Suprapubic skin (tissue), 4 donors: Measurements from ENCODE around the gene ARHGEF3. TPM values are rescaled to one million over a fixed set of nuclear protein-coding genes. Genes with fewer than 3 reads are reported as not detected.

Experiments used
- DNase-seq, 2 donors: peaks; one replicate each; pipeline ENCODE4 v3.0.0-alpha.2; 2019; ENCODE audit warnings: low spot score in 2 of 2
- H3K27ac ChIP-seq: fragments of 200-600 bp; sonication (generic); one replicate; pipeline ENCODE4 v1.5.1; 2019
- H3K27me3 ChIP-seq: fragments of 200-600 bp; sonication (generic); one replicate; pipeline ENCODE4 v1.5.1; 2019
- H3K36me3 ChIP-seq: fragments of 200-600 bp; sonication (generic); one replicate; pipeline ENCODE4 v1.5.1; 2019
- H3K4me1 ChIP-seq: fragments of 200-600 bp; sonication (generic); one replicate; pipeline ENCODE4 v1.5.1; 2019
- H3K4me3 ChIP-seq: fragments of 200-600 bp; sonication (generic); one replicate; pipeline ENCODE4 v1.5.1; 2019; ENCODE audit warnings: mild to moderate bottlenecking
- H3K9me3 ChIP-seq: fragments of 200-600 bp; sonication (generic); one replicate; pipeline ENCODE4 v1.5.1; 2019
- EP300 ChIP-seq: sonication (generic); formaldehyde crosslinking; IDR thresholded peaks from one replicate; pipeline ENCODE4 v1.6.1; 2017; ENCODE audit warnings: antibody characterized with exemption
- POLR2A ChIP-seq, 2 donors: fragments of 450-650 bp; IDR thresholded peaks; one replicate each; pipeline ENCODE4 v1.6.1; 2017; ENCODE audit warnings: antibody characterized with exemption in 2 of 2, mild to moderate bottlenecking in 2 of 2, moderate library complexity in 2 of 2
- POLR2AphosphoS5 ChIP-seq, 3 donors: sonication (generic); formaldehyde crosslinking; IDR thresholded peaks; one replicate each; pipeline ENCODE4 v1.6.1; 2017; ENCODE audit warnings: antibody characterized with exemption in 3 of 3
- WGBS: methylation state at CpG from one replicate; pipeline ENCODE4 v1.1.5; 2018; 5-methylcytosine and 5-hydroxymethylcytosine counted together
- total RNA-seq, 4 donors: library from RNA; depleted of rRNA; stranded (reverse); fragments of >200 nt; gene quantifications; one replicate each; pipeline ENCODE4 v1.1.0, GENCODE V29; 2016
- TF ChIP-seq, protein P1 (sequence below), 2 donors: fragments of 200-600 bp in 1 of 2; fragments of 450-650 bp in 1 of 2; sonication (generic) in 1 of 2; IDR thresholded peaks; one replicate each; pipeline ENCODE4 v1.5.1; 2016 to 2019; ENCODE audit warnings: antibody characterized with exemption in 2 of 2, mild to moderate bottlenecking in 1 of 2, moderate library complexity in 1 of 2

ARHGEF3 gene
- total RNA-seq, 4 donors from 2014 or later: 16.3 to 23.0 (median 19.8) TPM

DNA sequence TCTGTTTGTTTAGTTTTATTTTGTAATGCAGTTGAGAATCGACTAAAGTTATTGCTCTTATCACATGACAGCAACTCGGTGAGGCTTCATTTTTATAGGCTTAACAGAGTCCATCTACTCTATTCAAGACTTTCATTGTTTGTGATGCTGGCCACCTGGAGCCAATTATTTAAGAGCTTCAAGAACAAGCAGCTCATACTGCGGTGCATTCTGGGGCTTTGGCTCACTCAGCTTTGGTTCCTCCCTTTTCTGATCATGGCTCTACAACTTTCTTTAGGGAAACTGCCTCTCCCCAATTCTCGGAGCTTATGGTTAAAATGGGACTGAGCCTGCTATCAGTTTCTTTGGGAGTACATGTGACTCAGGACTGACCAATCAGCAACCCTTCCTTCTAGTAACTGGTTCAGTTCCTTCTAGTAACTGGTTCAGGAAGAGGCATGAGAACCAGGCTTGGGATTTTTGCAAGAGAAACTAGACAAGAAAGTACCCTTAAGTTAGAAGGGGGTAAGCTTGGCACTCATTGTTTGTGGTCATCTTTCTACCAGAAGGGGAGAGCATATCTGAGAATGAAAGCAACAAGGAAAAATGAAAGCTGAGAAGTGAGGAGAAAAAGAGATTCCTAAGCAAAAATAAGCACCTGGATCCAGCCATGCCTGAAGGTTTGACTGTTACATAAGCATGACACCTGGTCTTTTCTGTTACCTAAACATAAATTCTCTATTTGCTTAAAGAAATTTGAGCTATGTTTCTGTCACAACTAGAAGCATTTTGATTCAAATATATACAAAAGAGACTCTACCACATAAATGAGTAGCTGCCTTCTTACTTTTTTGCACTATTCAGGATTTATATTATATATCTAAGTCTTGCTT is 24.1 kb upstream of the ARHGEF3 start:
- no peaks in the 10 kb centered on the region for H3K36me3 ChIP-seq
- WGBS: 43% methylated on average over 4 of the region's 4 CpGs
- TF ChIP-seq POLR2A (IDR thresholded peaks at IDR 0.05) (no peak), POLR2AphosphoS5 (IDR thresholded peaks at IDR 0.05) (no peak), EP300 (no peak)
- TF ChIP-seq, protein P1, sequence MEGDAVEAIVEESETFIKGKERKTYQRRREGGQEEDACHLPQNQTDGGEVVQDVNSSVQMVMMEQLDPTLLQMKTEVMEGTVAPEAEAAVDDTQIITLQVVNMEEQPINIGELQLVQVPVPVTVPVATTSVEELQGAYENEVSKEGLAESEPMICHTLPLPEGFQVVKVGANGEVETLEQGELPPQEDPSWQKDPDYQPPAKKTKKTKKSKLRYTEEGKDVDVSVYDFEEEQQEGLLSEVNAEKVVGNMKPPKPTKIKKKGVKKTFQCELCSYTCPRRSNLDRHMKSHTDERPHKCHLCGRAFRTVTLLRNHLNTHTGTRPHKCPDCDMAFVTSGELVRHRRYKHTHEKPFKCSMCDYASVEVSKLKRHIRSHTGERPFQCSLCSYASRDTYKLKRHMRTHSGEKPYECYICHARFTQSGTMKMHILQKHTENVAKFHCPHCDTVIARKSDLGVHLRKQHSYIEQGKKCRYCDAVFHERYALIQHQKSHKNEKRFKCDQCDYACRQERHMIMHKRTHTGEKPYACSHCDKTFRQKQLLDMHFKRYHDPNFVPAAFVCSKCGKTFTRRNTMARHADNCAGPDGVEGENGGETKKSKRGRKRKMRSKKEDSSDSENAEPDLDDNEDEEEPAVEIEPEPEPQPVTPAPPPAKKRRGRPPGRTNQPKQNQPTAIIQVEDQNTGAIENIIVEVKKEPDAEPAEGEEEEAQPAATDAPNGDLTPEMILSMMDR (IDR thresholded peaks at IDR 0.05): no peak
- no peak for DNase-seq
- H3K9me3 ChIP-seq: no peaks in the 10 kb centered on the region
- no peak overlapping the region for H3K27ac ChIP-seq
- no peak overlapping the region for H3K4me3 ChIP-seq
- peaks cover 21% of the 10 kb centered on the region for H3K4me1 ChIP-seq
- H3K27me3 ChIP-seq: no peaks in the 10 kb centered on the region

DNA sequence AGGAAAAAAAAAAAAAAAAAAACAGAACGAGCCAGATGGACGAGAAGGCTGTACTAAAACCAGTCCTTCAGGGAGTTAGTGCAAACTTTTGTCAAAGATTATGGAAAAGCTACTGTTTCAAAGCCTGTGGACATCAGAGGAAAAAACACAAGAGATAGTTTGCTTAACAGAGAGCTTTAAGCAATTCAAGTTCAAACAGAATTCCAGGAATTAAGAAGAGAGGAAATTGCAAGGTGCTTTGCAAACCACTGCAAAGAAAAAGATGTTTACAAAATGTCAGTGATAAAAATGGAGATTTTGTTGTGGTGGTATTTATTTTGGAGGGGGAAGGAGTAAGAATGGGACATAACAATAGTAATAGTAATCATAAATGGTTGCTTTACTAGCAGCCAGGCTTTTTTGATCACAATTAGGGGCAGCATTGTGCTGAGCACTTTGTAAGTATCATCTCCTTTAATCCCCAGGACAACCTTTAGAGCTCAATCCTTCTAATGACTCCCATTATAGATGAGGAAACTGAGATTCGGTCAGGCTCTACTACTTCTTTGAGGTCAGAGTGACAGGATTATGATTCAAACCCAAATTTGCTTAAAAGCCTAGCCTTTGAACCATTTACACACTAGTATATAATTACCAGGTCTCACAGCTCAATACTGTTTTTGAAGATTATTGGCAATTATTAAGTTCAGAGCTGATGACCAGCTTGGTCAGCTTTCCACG is 22.4 kb upstream of the ARHGEF3 start:
- H3K27me3 ChIP-seq: no peaks in the 10 kb centered on the region
- no peak for DNase-seq
- no peaks in the 10 kb centered on the region for H3K9me3 ChIP-seq
- no peak overlapping the region for H3K27ac ChIP-seq
- no peaks in the 10 kb centered on the region for H3K36me3 ChIP-seq
- WGBS: 42% methylated on average over 4 of the region's 4 CpGs
- H3K4me3 ChIP-seq: no peak overlapping the region
- TF ChIP-seq POLR2AphosphoS5 (IDR thresholded peaks at IDR 0.05) (no peak), POLR2A (IDR thresholded peaks at IDR 0.05) (no peak), EP300 (no peak)
- TF ChIP-seq, protein P1 (IDR thresholded peaks at IDR 0.05): no peak
- peaks cover 21% of the 10 kb centered on the region for H3K4me1 ChIP-seq

DNA sequence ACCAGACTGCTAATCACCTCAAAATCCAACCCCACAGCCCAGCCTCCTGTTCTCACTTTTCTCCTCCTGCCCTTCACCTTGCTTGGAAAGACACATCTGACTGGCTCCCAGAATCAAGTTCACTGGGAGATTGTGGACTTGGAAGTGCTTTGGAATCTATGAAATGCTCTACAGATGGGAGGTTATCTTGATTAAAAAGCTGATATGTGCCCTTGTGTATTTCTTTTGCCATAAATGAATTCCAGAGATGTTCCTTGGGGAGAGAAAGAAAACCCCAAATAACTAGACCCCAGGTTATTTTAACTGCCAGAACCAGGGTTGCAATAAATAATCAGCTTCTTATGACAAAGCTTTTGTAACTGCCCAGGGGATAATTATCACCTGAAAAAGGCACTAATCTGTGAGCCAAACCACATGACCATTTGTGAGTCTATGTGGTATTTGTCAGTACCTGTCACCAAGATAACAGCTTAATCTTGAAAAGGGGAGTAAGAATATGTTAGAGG is 21.7 kb upstream of the ARHGEF3 start:
- Histone ChIP-seq H3K4me3 (no peak overlapping the region), H3K36me3 (no peaks in the 10 kb centered on the region), H3K27ac (no peak overlapping the region), H3K27me3 (no peaks in the 10 kb centered on the region), H3K9me3 (no peaks in the 10 kb centered on the region), H3K4me1 (peaks cover 26% of the 10 kb centered on the region)
- no peak for DNase-seq
- TF ChIP-seq, protein P1 (IDR thresholded peaks at IDR 0.05): no peak
- TF ChIP-seq EP300 (no peak), POLR2A (IDR thresholded peaks at IDR 0.05) (no peak), POLR2AphosphoS5 (IDR thresholded peaks at IDR 0.05) (no peak)

DNA sequence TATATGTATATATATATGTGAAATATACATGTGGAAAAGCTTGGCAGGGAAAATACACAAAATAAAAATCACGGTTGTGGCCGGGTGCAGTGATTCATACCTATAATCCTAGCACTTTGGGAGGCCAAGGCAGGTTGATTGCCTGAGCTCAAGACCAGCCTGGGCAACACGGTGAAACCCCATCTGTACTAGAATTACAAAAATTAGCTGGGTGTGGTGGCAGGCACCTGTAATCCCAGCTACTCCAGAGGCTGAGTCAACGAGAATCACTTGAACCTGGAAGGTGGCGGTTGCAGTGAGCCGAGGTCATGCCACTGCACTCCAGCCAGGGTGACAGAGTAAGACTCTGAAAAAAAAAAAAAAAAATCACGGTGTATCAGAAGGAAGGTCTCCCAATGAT is 20.8 kb upstream of the ARHGEF3 start:
- H3K4me1 ChIP-seq: peaks cover 29% of the 10 kb centered on the region

More for the DNA sequence above, 20.8 kb upstream of the ARHGEF3 start:
- no peak for DNase-seq
- 60% methylated on average over 7 of the region's 7 CpGs for WGBS
- TF ChIP-seq POLR2AphosphoS5 (IDR thresholded peaks at IDR 0.05) (no peak), POLR2A (IDR thresholded peaks at IDR 0.05) (no peak), EP300 (no peak)
- TF ChIP-seq, protein P1 (IDR thresholded peaks at IDR 0.05): no peak
- Histone ChIP-seq H3K27ac (no peak overlapping the region), H3K27me3 (no peaks in the 10 kb centered on the region), H3K9me3 (no peaks in the 10 kb centered on the region), H3K36me3 (no peaks in the 10 kb centered on the region), H3K4me3 (no peak overlapping the region)
